H9 (cell line): Measurements from ENCODE around the gene AMN. TPM values are rescaled to one million over a fixed set of nuclear protein-coding genes. Genes with fewer than 3 reads are reported as not detected.

Source experiments
- DNase-seq: peaks from one replicate; pipeline ENCODE4 v3.0.0-alpha.2; 2017
- H2AFZ ChIP-seq: one replicate; pipeline ENCODE4 v1.6.1; 2013; ENCODE audit warnings: mild to moderate bottlenecking, low read length, control low read depth, moderate library complexity
- H2AK5ac ChIP-seq: 2 replicates; pipeline ENCODE4 v1.6.1; 2013; ENCODE audit warnings: low read length, control low read depth, mixed read lengths; ENCODE audit not compliant: insufficient read length
- H2BK120ac ChIP-seq: one replicate; pipeline ENCODE4 v1.6.1; 2013; ENCODE audit warnings: low read depth, mild to moderate bottlenecking, low read length, control low read depth, inconsistent platforms; ENCODE audit not compliant: poor library complexity, severe bottlenecking
- H2BK12ac ChIP-seq: 2 replicates; pipeline ENCODE4 v1.6.1; 2013; ENCODE audit warnings: low read length, control low read depth, mixed read lengths, low read depth; ENCODE audit not compliant: insufficient read length
- H2BK15ac ChIP-seq: 2 replicates; pipeline ENCODE4 v1.6.1; 2013; ENCODE audit warnings: low read depth, low read length, control low read depth
- H2BK20ac ChIP-seq: one replicate; pipeline ENCODE4 v1.6.1; 2013; ENCODE audit warnings: low read depth, mild to moderate bottlenecking, low read length, control low read depth, inconsistent platforms; ENCODE audit not compliant: poor library complexity, severe bottlenecking
- H2BK5ac ChIP-seq: 2 replicates; pipeline ENCODE4 v1.6.1; 2013; ENCODE audit warnings: low read length, control low read depth, mixed read lengths; ENCODE audit not compliant: insufficient read length
- H3K14ac ChIP-seq: 2 replicates; pipeline ENCODE4 v1.6.1; 2013; ENCODE audit warnings: low read length, control low read depth; ENCODE audit not compliant: insufficient read depth
- H3K18ac ChIP-seq: 2 replicates; pipeline ENCODE4 v1.6.1; 2013; ENCODE audit warnings: low read depth, mild to moderate bottlenecking, mixed read lengths, low read length, control low read depth; ENCODE audit not compliant: insufficient read length
- H3K23ac ChIP-seq: 2 replicates; pipeline ENCODE4 v1.6.1; 2013; ENCODE audit warnings: low read length, control low read depth, mixed read lengths, low read depth; ENCODE audit not compliant: insufficient read length
- H3K23me2 ChIP-seq: 2 replicates; pipeline ENCODE4 v1.6.1; 2013; ENCODE audit warnings: low read depth, mild to moderate bottlenecking, mixed read lengths, low read length, control low read depth; ENCODE audit not compliant: insufficient read length, poor library complexity, severe bottlenecking
- H3K27ac ChIP-seq: 2 replicates; pipeline ENCODE4 v1.5.1; 2013; ENCODE audit warnings: low read length, control low read depth, mixed read lengths, low read depth; ENCODE audit not compliant: insufficient read length
- H3K27me3 ChIP-seq: 2 replicates; pipeline ENCODE4 v1.6.1; 2013; ENCODE audit warnings: low read length, control low read depth, inconsistent platforms; ENCODE audit not compliant: insufficient read depth
- H3K4ac ChIP-seq: 2 replicates; pipeline ENCODE4 v1.6.1; 2013; ENCODE audit warnings: low read depth, mild to moderate bottlenecking, control low read depth, inconsistent platforms, low read length, moderate library complexity
- H3K4me1 ChIP-seq: 2 replicates; pipeline ENCODE4 v1.6.1; 2013; ENCODE audit warnings: low read length, control low read depth, inconsistent platforms; ENCODE audit not compliant: insufficient read depth
- H3K4me2 ChIP-seq: 2 replicates; pipeline ENCODE4 v1.6.1; 2013; ENCODE audit warnings: low read length, control low read depth, mixed read lengths; ENCODE audit not compliant: insufficient read length, insufficient read depth
- H3K56ac ChIP-seq: 2 replicates; pipeline ENCODE4 v1.6.1; 2013; ENCODE audit warnings: low read depth, mild to moderate bottlenecking, mixed read lengths, low read length, control low read depth; ENCODE audit not compliant: insufficient read length
- H3K79me1 ChIP-seq: 2 replicates; pipeline ENCODE4 v1.6.1; 2013; ENCODE audit warnings: low read depth, mild to moderate bottlenecking, moderate library complexity, low read length, control low read depth, inconsistent platforms; ENCODE audit not compliant: insufficient read depth, poor library complexity, severe bottlenecking
- H3K79me2 ChIP-seq: 2 replicates; pipeline ENCODE4 v1.6.1; 2013; ENCODE audit warnings: low read length, control low read depth, inconsistent platforms; ENCODE audit not compliant: insufficient read depth
- H3K9ac ChIP-seq: 2 replicates; pipeline ENCODE4 v1.6.1; 2013; ENCODE audit warnings: low read length, control low read depth, mixed read lengths; ENCODE audit not compliant: insufficient read length; ENCODE audit errors: extremely low read depth
- H3K9me3 ChIP-seq: one replicate; pipeline ENCODE4 v1.6.1; 2013; ENCODE audit warnings: low read depth, low read length, inconsistent platforms; ENCODE audit not compliant: control insufficient read depth
- H3T11ph ChIP-seq: one replicate; pipeline ENCODE4 v1.6.1; 2013; ENCODE audit warnings: mild to moderate bottlenecking, low read length, control low read depth, inconsistent platforms
- H4K20me1 ChIP-seq: one replicate; pipeline ENCODE4 v1.6.1; 2013; ENCODE audit not compliant: control insufficient read depth, insufficient read length, insufficient read depth
- H4K5ac ChIP-seq: 2 replicates; pipeline ENCODE4 v1.6.1; 2013; ENCODE audit warnings: low read depth, mild to moderate bottlenecking, mixed read lengths, low read length, control low read depth; ENCODE audit not compliant: insufficient read length
- H4K8ac ChIP-seq: replicated peaks from 2 replicates; pipeline ENCODE4 v1.6.1; 2013; ENCODE audit warnings: low read length, control low read depth, mixed read lengths, low read depth; ENCODE audit not compliant: insufficient read length
- H4K91ac ChIP-seq: 2 replicates; pipeline ENCODE4 v1.6.1; 2013; ENCODE audit warnings: low read depth, mild to moderate bottlenecking, moderate library complexity, mixed read lengths, low read length, control low read depth; ENCODE audit not compliant: insufficient read length
- H3K27ac Mint-ChIP-seq, 3 experiments: 2 replicates in 2 of 3; 3 replicates in 1 of 3; pipeline ENCODE4 v1.8.0; 2020 to 2021; ENCODE audit warnings: mixed read lengths in 3 of 3, mild to moderate bottlenecking in 1 of 3, moderate library complexity in 1 of 3
- H3K27me3 Mint-ChIP-seq: 2 replicates; pipeline ENCODE4 v1.8.0; 2021; ENCODE audit warnings: low read depth, mild to moderate bottlenecking, moderate library complexity, mixed read lengths
- H3K36me3 Mint-ChIP-seq, 3 experiments: 2 replicates in 2 of 3; 3 replicates in 1 of 3; pipeline ENCODE4 v1.8.0; 2020 to 2021; ENCODE audit warnings: low read depth in 3 of 3, mixed read lengths in 3 of 3; ENCODE audit not compliant: insufficient read depth in 1 of 3
- H3K4me1 Mint-ChIP-seq, 2 experiments: 2 replicates each; pipeline ENCODE4 v1.8.0; 2020; ENCODE audit warnings: mixed read lengths in 2 of 2
- H3K4me3 Mint-ChIP-seq, 2 experiments: 2 replicates in 1 of 2; 3 replicates in 1 of 2; pipeline ENCODE4 v1.8.0; 2020 to 2021; ENCODE audit warnings: mild to moderate bottlenecking in 2 of 2, mixed read lengths in 2 of 2, moderate library complexity in 1 of 2
- H3K9me3 Mint-ChIP-seq, 2 experiments: 2 replicates in 1 of 2; 3 replicates in 1 of 2; pipeline ENCODE4 v1.8.0; 2020; ENCODE audit warnings: mild to moderate bottlenecking in 2 of 2, mixed read lengths in 2 of 2, moderate library complexity in 1 of 2
- WGBS: extraction: QIAGEN DNeasy Blood & Tissue Kit; methylation state at CpG from one replicate; pipeline ENCODE4 v1.1.7; 2013; ENCODE audit warnings: missing lambda C conversion rate, low lambda C conversion rate, mixed read lengths; ENCODE audit not compliant: insufficient read length; ENCODE audit errors: extremely low coverage; 5-methylcytosine and 5-hydroxymethylcytosine counted together
- total RNA-seq: library from RNA; stranded (reverse); gene quantifications from 2 replicates; pipeline ENCODE4 v1.2.1, GENCODE V29; 2021
- TF ChIP-seq, protein P1 (sequence below): fragments of 200-600 bp; sonication (generic); conservative IDR thresholded peaks from 3 replicates; pipeline ENCODE4 v1.8.0; 2021; ENCODE audit warnings: antibody characterized with exemption, mild to moderate bottlenecking

AMN gene
- total RNA-seq, 1 experiment from 2014 or later, result 1.9 TPM

DNA sequence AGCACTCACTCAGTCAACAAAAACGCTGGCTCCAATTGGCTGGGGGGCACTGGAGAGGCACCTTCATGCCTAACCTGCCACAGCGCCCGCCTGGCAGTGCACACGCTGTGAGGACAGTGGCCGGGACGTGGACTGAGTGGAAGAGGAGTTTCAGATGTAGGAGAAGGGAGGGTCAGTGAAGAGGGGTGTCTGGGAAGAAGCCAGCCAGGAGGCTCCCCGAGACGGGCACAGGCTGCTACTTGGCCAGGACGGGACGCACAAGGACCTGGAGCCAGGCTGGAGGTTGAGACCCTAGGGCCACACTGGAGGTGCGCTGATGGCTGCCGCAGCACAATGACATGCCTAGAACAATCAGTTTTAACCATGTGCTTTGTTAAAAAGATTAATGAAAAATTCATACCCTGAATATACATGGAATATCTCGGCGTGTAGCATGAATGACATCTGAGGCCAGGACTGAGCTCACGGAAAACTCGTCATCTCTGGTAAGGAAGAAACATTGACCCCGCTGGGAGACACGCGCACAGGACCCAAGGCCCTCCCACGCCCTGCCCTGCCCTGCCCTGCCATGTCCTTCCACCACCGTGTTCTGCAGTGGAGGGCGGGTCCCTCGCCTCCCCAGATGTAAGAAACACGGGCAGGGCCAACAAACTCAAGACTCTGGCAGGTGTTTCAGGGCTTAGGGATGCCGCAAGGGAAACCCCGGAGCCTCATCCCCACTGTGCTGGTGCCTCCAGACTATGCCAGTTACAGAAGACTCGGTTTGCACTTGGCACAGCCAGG, 25.0 kb downstream of the AMN start:
- Histone ChIP-seq H2BK15ac (no peak overlapping the region), H4K8ac (no peak overlapping the region), H3K4me1 (no peaks in the 10 kb centered on the region), H3K27me3 (no peaks in the 10 kb centered on the region), H3T11ph (no peak overlapping the region), H3K4ac (no peak overlapping the region), H2BK20ac (no peak overlapping the region), H2BK120ac (no peak overlapping the region), H2AK5ac (no peak overlapping the region), H2BK5ac (no peak overlapping the region), H2BK12ac (no peak overlapping the region), H3K18ac (no peak overlapping the region), H3K23ac (no peak overlapping the region), H2AFZ (no peak overlapping the region), H3K14ac (no peak overlapping the region), H3K79me2 (no peaks in the 10 kb centered on the region), H4K5ac (no peak overlapping the region), H3K27ac (no peak overlapping the region), H4K91ac (no peak overlapping the region), H3K4me2 (no peak overlapping the region), H3K23me2 (no peaks in the 10 kb centered on the region), H4K20me1 (no peaks in the 10 kb centered on the region), H3K79me1 (no peaks in the 10 kb centered on the region), H3K56ac (no peak overlapping the region), H3K9me3 (no peaks in the 10 kb centered on the region), H3K9ac (no peak overlapping the region)
- Mint-ChIP-seq H3K9me3 (no peaks in the 10 kb centered on the region), H3K4me1 (no peaks in the 10 kb centered on the region), H3K27me3 (no peaks in the 10 kb centered on the region), H3K4me3 (no peak overlapping the region), H3K36me3 (peaks cover 36 to 87% (median 81%) of the 10 kb centered on the region in 3 experiments), H3K27ac (peak overlapping the region in 2 of 3 experiments; percentile 51 to 81; a peak in 3 of 7 replicates)
- no peak for DNase-seq
- no CpG with 5 or more reads among the region's 27 CpGs for WGBS
- TF ChIP-seq, protein P1, sequence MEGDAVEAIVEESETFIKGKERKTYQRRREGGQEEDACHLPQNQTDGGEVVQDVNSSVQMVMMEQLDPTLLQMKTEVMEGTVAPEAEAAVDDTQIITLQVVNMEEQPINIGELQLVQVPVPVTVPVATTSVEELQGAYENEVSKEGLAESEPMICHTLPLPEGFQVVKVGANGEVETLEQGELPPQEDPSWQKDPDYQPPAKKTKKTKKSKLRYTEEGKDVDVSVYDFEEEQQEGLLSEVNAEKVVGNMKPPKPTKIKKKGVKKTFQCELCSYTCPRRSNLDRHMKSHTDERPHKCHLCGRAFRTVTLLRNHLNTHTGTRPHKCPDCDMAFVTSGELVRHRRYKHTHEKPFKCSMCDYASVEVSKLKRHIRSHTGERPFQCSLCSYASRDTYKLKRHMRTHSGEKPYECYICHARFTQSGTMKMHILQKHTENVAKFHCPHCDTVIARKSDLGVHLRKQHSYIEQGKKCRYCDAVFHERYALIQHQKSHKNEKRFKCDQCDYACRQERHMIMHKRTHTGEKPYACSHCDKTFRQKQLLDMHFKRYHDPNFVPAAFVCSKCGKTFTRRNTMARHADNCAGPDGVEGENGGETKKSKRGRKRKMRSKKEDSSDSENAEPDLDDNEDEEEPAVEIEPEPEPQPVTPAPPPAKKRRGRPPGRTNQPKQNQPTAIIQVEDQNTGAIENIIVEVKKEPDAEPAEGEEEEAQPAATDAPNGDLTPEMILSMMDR, result no peak
